D721Med (cell line): Measurements from ENCODE around the gene MSH3.

Experiments
- DNase-seq: peaks from one replicate; pipeline ENCODE4 v3.0.0; 2011; ENCODE audit warnings: low spot score; ENCODE audit not compliant: insufficient read length
- FAIRE-seq: peaks from 2 replicates; lab custom pipeline; 2011; peaks lifted over from hg19 to GRCh38; lab: Jason Lieb, UNC
- TF ChIP-seq, protein P1 (sequence below): IDR thresholded peaks from 2 replicates; pipeline ENCODE4 v1.5.1; 2012; ENCODE audit warnings: mild to moderate bottlenecking, control low read depth; ENCODE audit not compliant: insufficient read depth; ENCODE audit errors: missing control alignments

The MSH3 gene

DNA sequence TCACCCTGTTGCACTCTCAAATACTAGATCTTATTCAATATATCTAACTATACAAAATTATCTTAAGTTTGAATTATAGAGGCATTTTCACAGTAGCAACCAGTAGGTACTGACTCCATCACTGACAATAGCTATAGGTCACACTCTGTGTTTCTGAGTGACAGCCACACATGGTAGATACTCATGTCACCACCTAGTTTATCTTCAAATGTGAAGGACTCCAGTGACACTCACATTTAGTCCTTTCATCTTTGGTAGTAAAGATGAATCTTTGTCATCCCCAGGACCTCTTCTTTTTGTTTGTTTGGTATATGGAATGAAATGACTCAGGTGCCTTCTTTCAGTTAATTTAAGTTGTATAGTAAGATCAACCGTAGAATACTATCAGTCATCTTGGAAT is 102.8 kb downstream of the MSH3 start:
- FAIRE-seq = no peak
- TF ChIP-seq, protein P1, sequence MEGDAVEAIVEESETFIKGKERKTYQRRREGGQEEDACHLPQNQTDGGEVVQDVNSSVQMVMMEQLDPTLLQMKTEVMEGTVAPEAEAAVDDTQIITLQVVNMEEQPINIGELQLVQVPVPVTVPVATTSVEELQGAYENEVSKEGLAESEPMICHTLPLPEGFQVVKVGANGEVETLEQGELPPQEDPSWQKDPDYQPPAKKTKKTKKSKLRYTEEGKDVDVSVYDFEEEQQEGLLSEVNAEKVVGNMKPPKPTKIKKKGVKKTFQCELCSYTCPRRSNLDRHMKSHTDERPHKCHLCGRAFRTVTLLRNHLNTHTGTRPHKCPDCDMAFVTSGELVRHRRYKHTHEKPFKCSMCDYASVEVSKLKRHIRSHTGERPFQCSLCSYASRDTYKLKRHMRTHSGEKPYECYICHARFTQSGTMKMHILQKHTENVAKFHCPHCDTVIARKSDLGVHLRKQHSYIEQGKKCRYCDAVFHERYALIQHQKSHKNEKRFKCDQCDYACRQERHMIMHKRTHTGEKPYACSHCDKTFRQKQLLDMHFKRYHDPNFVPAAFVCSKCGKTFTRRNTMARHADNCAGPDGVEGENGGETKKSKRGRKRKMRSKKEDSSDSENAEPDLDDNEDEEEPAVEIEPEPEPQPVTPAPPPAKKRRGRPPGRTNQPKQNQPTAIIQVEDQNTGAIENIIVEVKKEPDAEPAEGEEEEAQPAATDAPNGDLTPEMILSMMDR = no peak
- DNase-seq = no peak

- no peak for DNase-seq
- TF ChIP-seq, protein P1 = no peak
- FAIRE-seq = no peak
Observed at GRCh38 chr5:80759866-80760577, 105.6 kb downstream of the MSH3 start.

DNA sequence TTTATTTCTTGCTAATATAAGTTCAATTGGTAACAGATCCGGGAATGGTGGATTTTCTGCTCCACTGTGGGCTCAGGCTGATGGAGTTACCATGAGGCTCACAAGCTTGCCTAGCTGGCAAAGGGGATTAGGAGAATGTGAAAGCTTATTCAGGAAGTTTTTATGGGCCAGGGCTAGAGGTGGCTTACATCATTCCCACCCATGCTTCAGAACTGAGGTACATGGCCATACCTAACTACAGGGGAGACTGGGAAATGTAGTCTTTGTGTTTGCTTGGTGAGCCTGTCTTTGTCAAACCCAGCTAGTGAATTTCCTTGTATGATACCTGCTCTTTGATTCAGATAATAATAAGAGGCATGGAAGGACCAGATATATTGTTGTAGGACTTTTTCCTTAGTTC is 106.2 kb downstream of the MSH3 start:
- DNase-seq (no peak), FAIRE-seq (no peak)
- TF ChIP-seq, protein P1 = no peak

- DNase-seq = no peak
- FAIRE-seq = no peak
- TF ChIP-seq, protein P1 = no peak
Observed at GRCh38 chr5:80761176-80761575, 106.7 kb downstream of the MSH3 start.

DNA sequence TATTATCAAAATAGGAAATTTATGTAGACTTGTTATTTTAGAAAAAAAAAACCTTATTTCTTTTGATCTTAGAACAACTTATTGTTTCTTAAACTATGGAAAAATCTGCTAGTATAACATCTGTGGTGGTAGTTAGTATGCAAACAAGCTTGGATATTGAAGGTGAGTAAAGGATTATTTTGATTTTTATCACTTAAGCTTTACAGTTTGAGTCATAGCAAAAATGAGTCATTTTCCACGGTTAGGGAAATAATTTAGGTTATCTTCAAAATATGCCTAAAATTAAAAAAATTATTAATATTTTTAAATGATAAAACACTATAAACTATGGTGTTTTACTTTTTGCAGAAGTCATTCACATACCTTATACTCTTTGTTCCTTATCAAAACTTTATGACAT is 107.5 kb downstream of the MSH3 start:
- no peak for DNase-seq
- TF ChIP-seq, protein P1 = no peak
- FAIRE-seq = no peak

- FAIRE-seq (no peak), DNase-seq (no peak)
- TF ChIP-seq, protein P1 = no peak
Observed at GRCh38 chr5:80762573-80762972, 108.1 kb downstream of the MSH3 start.

GRCh38 chr5:80763211-80763610 is 108.8 kb downstream of the MSH3 start:
- DNase-seq = no peak
- TF ChIP-seq, protein P1 = no peak
- no peak for FAIRE-seq
